SU-DHL-6 (cell line): ENCODE measurements around the gene PARP14.

Source experiments
- CTCF ChIP-seq: fragments of 200-600 bp; sonication (generic); IDR thresholded peaks from one replicate; pipeline ENCODE4 v1.5.1; 2017; ENCODE audit warnings: antibody characterized with exemption, mild to moderate bottlenecking, low read length, moderate library complexity; ENCODE audit not compliant: insufficient read depth, poor library complexity, severe bottlenecking
- EZH2phosphoT487 ChIP-seq: fragments of 200-600 bp; sonication (generic), shearing (Covaris generic); conservative IDR thresholded peaks from 2 replicates; pipeline ENCODE4 v1.6.1; 2018; ENCODE audit warnings: mild to moderate bottlenecking, antibody characterized with exemption, low read length, moderate library complexity, mixed read lengths

DNA sequence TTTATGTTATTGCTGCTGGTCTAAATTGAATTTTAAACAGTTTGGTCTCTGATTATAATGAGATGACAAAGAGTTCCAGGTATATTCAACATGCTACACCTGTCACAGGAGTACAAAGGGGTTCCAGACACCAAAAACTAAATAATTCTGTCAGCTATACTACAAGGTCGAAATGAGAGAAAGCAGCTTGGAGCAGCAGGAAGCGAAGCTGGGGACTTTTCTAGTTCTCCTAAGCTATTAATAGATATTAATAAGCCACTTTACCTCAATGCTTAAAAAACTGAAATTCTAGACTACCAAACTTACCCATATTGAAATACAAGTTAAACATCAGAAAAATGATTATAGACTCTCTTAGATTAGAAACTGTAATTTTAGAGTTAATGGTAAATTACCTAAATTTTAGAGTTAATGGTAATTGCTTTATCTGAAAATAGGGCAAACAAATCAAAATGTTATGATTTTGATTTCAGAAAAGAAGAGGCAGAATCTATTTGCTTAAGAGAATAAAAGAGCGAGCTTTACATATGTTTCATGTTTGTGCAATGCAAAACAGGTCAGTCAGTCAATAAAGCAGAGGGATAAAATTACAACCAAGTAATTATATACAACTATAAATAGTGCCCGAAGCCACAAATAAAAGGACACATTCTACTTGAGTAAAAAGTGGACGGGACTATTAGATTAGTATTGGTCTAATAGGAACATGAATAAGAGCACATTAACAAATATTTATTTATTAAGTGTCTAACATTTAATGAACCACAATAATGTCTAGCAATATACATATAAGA is 96.2 kb downstream of the PARP14 start:
- TF ChIP-seq CTCF (no peak), EZH2phosphoT487 (no peak)
